HepG2 (cell line): ENCODE measurements around the gene STARD13. TPM values are rescaled to one million over a fixed set of nuclear protein-coding genes. Genes with fewer than 3 reads are reported as not detected.

Experiments
- ASH2L ChIP-seq: fragments of 300-600, 200-600 bp; sonication (generic); IDR thresholded peaks from 2 replicates; pipeline ENCODE4 v1.7.0; 2017; ENCODE audit warnings: low read depth, mild to moderate bottlenecking, moderate library complexity, mixed read lengths, low read length; ENCODE audit not compliant: insufficient read length
- CHD2 ChIP-seq: IDR thresholded peaks from 2 replicates; pipeline ENCODE4 v1.6.1; 2011; ENCODE audit warnings: low read depth, low read length, improper control_type of control experiment
- HDAC2 ChIP-seq: sonication (generic); formaldehyde crosslinking; IDR thresholded peaks from 2 replicates; pipeline ENCODE4 v1.4.0; 2020; ENCODE audit warnings: missing genetic modification reagents
- SMARCC2 ChIP-seq: fragments of 450-650 bp; IDR thresholded peaks from 2 replicates; pipeline ENCODE4 v1.6.1; 2017; ENCODE audit warnings: antibody characterized with exemption, mild to moderate bottlenecking
- ZNF292 ChIP-seq: sonication (generic); formaldehyde crosslinking; IDR thresholded peaks from 2 replicates; pipeline ENCODE4 v1.8.1; 2022; ENCODE audit warnings: mild to moderate bottlenecking, low read depth, missing genetic modification reagents, borderline replicate concordance
- polyA plus RNA-seq, 8 experiments: library from polyadenylated mRNA; depleted of rRNA in 3 of 8; stranded (reverse) in 7 of 8; unstranded in 1 of 8; fragments of >200 nt; fragmentation: Illumina TruSeq in 4 of 8; extraction: Trizol in 4 of 8; gene quantifications; 2 replicates each; pipeline versions ENCODE4 v1.2.1 to v1.2.3, GENCODE V29; 2011 to 2016; ENCODE audit warnings: low read depth in 4 of 8, missing spikeins in 1 of 8, mixed read lengths in 1 of 8; ENCODE audit not compliant: insufficient read depth in 1 of 8
- total RNA-seq, 5 experiments: library from RNA; depleted of rRNA; stranded (reverse); fragments of >200 nt; fragmentation: Illumina TruSeq; extraction: Trizol; gene quantifications; 2 replicates each; pipeline ENCODE4 v1.2.3, GENCODE V29; 2016; ENCODE audit warnings: low read depth in 1 of 5
- TF ChIP-seq, protein P1 (sequence below): sonication (generic); formaldehyde crosslinking; IDR thresholded peaks from 2 replicates; pipeline ENCODE4 v1.5.0; 2020; ENCODE audit warnings: mild to moderate bottlenecking, missing genetic modification reagents, borderline replicate concordance
- TF ChIP-seq, protein P2 (sequence below): sonication (generic); formaldehyde crosslinking; IDR thresholded peaks from 2 replicates; pipeline ENCODE4 v1.5.0; 2020; ENCODE audit warnings: mild to moderate bottlenecking, missing genetic modification reagents, moderate library complexity
- TF ChIP-seq, protein P3 (sequence below): IDR thresholded peaks from 2 replicates; pipeline ENCODE4 v1.6.1; 2016; ENCODE audit warnings: control low read depth
- TF ChIP-seq, protein P4 (sequence below): IDR thresholded peaks from 2 replicates; pipeline ENCODE4 v1.6.1; 2016; ENCODE audit warnings: missing compliant biosample characterization, missing genetic modification reagents, borderline replicate concordance
- TF ChIP-seq, protein P5 (sequence below): IDR thresholded peaks from 2 replicates; pipeline ENCODE4 v1.6.1; 2016; ENCODE audit warnings: missing genetic modification reagents, missing compliant biosample characterization
- TF ChIP-seq, protein P6 (sequence below): fragments of 450-650 bp; IDR thresholded peaks from 2 replicates; pipeline ENCODE4 v1.6.1; 2017
- TF ChIP-seq, protein P7 (sequence below): IDR thresholded peaks from 2 replicates; pipeline ENCODE4 v1.6.1; 2012; ENCODE audit warnings: low read depth, low read length, improper control_type of control experiment

The STARD13 gene
- total and polyA plus RNA-seq, 2 of the 13 experiments (the other 11 are each of a cell fraction or from before 2014, with no cell fraction given) = 12.8 to 14.3 TPM

DNA sequence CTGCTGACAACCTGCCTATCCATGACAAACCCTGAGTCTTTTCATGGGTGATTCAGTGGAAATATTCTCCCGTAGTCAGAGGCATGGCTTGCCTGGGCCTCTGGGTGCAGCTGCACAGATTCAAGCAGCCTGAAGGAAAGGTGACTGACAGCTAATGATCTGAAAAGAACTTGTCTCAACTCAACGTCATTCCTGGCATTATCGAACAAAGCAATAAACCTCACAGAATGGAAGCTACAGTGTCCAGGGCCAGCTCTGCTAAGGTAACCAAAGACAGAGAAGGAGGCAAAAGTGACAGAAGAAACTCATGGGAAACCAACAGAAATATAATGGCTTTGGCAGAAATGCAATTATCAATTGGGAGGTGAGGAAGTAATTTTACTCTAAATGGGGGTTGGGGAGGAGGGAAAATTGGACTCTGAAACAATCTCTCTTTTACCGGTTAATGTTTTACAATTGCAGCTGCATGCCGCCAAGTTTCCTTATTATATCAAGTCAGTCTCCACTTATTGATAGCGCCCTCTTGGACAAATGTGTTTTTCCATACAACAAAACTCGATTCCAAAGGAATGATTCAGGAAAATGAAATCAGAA is 12.9 kb downstream of the STARD13 start (continued):
- TF ChIP-seq ZNF292 (CRISPR knock-in tag) (0 out of 2 replicates have a peak, but pooled peaks have one; percentile 59), HDAC2 (peak; percentile 20; the same call in 1 of the 2 replicates), CHD2 (no peak), ASH2L (peak; percentile 67), SMARCC2 (no peak)
- TF ChIP-seq, protein P1, sequence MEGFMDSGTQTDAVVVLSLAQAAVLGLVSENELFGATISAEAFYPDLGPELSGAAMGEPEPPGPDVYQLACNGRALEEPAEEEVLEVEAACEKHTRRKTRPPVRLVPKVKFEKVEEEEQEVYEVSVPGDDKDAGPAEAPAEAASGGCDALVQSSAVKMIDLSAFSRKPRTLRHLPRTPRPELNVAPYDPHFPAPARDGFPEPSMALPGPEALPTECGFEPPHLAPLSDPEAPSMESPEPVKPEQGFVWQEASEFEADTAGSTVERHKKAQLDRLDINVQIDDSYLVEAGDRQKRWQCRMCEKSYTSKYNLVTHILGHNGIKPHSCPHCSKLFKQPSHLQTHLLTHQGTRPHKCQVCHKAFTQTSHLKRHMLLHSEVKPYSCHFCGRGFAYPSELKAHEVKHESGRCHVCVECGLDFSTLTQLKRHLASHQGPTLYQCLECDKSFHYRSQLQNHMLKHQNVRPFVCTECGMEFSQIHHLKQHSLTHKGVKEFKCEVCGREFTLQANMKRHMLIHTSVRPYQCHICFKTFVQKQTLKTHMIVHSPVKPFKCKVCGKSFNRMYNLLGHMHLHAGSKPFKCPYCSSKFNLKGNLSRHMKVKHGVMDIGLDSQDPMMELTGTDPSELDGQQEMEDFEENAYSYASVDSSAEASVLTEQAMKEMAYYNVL (CRISPR knock-in tag) = no peak; the same call in 1 of the 2 replicates
- TF ChIP-seq, protein P2, sequence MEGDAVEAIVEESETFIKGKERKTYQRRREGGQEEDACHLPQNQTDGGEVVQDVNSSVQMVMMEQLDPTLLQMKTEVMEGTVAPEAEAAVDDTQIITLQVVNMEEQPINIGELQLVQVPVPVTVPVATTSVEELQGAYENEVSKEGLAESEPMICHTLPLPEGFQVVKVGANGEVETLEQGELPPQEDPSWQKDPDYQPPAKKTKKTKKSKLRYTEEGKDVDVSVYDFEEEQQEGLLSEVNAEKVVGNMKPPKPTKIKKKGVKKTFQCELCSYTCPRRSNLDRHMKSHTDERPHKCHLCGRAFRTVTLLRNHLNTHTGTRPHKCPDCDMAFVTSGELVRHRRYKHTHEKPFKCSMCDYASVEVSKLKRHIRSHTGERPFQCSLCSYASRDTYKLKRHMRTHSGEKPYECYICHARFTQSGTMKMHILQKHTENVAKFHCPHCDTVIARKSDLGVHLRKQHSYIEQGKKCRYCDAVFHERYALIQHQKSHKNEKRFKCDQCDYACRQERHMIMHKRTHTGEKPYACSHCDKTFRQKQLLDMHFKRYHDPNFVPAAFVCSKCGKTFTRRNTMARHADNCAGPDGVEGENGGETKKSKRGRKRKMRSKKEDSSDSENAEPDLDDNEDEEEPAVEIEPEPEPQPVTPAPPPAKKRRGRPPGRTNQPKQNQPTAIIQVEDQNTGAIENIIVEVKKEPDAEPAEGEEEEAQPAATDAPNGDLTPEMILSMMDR (CRISPR knock-in tag) = peak; percentile 39; the same call in 1 of the 2 replicates
- TF ChIP-seq, protein P3, sequence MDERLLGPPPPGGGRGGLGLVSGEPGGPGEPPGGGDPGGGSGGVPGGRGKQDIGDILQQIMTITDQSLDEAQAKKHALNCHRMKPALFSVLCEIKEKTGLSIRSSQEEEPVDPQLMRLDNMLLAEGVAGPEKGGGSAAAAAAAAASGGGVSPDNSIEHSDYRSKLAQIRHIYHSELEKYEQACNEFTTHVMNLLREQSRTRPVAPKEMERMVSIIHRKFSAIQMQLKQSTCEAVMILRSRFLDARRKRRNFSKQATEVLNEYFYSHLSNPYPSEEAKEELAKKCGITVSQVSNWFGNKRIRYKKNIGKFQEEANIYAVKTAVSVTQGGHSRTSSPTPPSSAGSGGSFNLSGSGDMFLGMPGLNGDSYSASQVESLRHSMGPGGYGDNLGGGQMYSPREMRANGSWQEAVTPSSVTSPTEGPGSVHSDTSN (CRISPR knock-in tag) = peak; percentile 60; the same call in 1 of the 2 replicates
- TF ChIP-seq, protein P4, sequence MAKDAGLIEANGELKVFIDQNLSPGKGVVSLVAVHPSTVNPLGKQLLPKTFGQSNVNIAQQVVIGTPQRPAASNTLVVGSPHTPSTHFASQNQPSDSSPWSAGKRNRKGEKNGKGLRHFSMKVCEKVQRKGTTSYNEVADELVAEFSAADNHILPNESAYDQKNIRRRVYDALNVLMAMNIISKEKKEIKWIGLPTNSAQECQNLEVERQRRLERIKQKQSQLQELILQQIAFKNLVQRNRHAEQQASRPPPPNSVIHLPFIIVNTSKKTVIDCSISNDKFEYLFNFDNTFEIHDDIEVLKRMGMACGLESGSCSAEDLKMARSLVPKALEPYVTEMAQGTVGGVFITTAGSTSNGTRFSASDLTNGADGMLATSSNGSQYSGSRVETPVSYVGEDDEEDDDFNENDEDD (CRISPR knock-in tag) = peak; percentile 27; the same call in 1 of the 2 replicates
- TF ChIP-seq, protein P5, sequence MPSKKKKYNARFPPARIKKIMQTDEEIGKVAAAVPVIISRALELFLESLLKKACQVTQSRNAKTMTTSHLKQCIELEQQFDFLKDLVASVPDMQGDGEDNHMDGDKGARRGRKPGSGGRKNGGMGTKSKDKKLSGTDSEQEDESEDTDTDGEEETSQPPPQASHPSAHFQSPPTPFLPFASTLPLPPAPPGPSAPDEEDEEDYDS = peak; percentile 33; the same call in 1 of the 2 replicates
- TF ChIP-seq, protein P6, sequence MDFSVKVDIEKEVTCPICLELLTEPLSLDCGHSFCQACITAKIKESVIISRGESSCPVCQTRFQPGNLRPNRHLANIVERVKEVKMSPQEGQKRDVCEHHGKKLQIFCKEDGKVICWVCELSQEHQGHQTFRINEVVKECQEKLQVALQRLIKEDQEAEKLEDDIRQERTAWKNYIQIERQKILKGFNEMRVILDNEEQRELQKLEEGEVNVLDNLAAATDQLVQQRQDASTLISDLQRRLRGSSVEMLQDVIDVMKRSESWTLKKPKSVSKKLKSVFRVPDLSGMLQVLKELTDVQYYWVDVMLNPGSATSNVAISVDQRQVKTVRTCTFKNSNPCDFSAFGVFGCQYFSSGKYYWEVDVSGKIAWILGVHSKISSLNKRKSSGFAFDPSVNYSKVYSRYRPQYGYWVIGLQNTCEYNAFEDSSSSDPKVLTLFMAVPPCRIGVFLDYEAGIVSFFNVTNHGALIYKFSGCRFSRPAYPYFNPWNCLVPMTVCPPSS = no peak
- TF ChIP-seq, protein P7, sequence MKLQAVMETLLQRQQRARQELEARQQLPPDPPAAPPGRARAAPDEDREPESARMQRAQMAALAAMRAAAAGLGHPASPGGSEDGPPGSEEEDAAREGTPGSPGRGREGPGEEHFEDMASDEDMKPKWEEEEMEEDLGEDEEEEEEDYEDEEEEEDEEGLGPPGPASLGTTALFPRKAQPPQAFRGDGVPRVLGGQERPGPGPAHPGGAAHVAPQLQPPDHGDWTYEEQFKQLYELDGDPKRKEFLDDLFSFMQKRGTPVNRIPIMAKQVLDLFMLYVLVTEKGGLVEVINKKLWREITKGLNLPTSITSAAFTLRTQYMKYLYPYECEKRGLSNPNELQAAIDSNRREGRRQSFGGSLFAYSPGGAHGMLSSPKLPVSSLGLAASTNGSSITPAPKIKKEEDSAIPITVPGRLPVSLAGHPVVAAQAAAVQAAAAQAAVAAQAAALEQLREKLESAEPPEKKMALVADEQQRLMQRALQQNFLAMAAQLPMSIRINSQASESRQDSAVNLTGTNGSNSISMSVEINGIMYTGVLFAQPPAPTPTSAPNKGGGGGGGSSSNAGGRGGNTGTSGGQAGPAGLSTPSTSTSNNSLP = peak; percentile 71
